ENCODE results near the gene C9orf57. TPM values are rescaled to one million over a fixed set of nuclear protein-coding genes. Genes with fewer than 3 reads are reported as not detected.
"Not testable (repeated sequence)": the region's sequence is repeated elsewhere in the genome, so short reads cannot be mapped to it uniquely, and the experiment has no call there.

The C9orf57 gene
- polyA plus RNA-seq, 1 donor (not counting 4 experiments of a cell fraction or from before 2014, with no cell fraction given) = not detected

DNA sequence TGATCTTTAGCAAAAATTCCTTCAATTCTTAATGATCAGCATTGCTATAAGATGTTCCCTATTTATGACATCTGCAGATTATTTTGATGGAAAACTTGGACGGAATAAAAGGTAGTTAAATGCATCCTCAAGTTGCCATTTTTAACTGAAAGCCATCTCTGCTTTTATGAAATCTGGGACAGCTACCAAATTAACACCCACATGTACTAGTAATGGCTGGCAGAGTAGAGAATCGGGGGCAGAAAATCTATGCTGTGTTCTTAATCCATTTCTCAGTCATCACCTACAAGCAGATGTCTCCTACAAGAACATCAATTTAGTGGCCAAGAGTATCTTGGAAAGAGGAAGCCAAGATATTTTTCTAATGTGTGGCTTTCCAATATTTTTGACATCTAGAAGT is 22.1 kb upstream of the C9orf57 start:
- Histone ChIP-seq H3K36me3 (ENCODE audit: control insufficient read depth in 2 of 2, extremely low read depth in 1 of 2, insufficient read depth in 2 of 2, low read length in 2 of 2) (no peaks in the 10 kb centered on the region), H3K4me3 (ENCODE audit: control insufficient read depth in 2 of 3, extremely low read depth in 1 of 3, insufficient read depth in 2 of 3, low read depth in 1 of 3, low read length in 3 of 3) (no peak overlapping the region)
- dilution Hi-C loops (cut with MboI; ENCODE audit: extremely low pct_ligation_motif_present, low sequenced_read_pairs) = no loop called here

DNA sequence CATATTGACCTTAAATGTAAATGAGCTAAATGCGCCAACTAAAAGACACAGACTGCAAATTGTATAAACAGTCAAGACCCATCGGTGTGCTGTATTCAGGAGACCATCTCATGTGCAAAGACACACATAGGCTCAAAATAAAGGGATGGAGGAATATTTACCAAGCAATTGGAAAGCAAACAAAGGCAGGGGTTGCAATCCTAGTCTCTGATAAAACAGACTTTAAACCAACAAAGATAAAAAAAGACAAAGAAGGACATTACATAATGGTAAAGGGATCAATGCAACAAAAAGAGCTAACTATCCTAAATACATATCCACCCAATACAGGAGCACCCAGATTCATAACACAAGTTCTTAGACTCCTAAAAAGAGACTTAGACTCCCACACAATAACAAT is 14.3 kb upstream of the C9orf57 start:
- H2AFZ ChIP-seq (ENCODE audit: control insufficient read depth, low read length); H4K20me1 ChIP-seq (ENCODE audit: control insufficient read depth, extremely low read depth, insufficient read depth, low read length); FAIRE-seq; H3K9me3 ChIP-seq (ENCODE audit: control insufficient read depth, low read depth, low read length); H3K9ac ChIP-seq (ENCODE audit: control insufficient read depth, extremely low read depth, insufficient read depth, low read length); H3K4me2 ChIP-seq (ENCODE audit: control insufficient read depth, extremely low read depth, insufficient read depth, low read depth, low read length); H3K27ac ChIP-seq (ENCODE audit: control insufficient read depth, insufficient read depth, low read length); H3K36me3 ChIP-seq (ENCODE audit: control insufficient read depth in 2 of 2, extremely low read depth in 1 of 2, insufficient read depth in 2 of 2, low read length in 2 of 2); H3K9me1 ChIP-seq (ENCODE audit: control insufficient read depth, extremely low read depth, insufficient read depth, low read length); H3K27me3 ChIP-seq (ENCODE audit: control insufficient read depth, extremely low read depth, insufficient read depth, low read length); DNase-seq (ENCODE audit: low read depth, low spot score); dilution Hi-C loops (cut with MboI; ENCODE audit: extremely low pct_ligation_motif_present, low sequenced_read_pairs); H3K4me3 ChIP-seq (ENCODE audit: control insufficient read depth in 2 of 3, extremely low read depth in 1 of 3, insufficient read depth in 2 of 3, low read depth in 1 of 3, low read length in 3 of 3); H3K79me2 ChIP-seq (ENCODE audit: control insufficient read depth, insufficient read depth, low read length); H3K4me1 ChIP-seq (ENCODE audit: control insufficient read depth, extremely low read depth, insufficient read depth, low read length): not testable (repeated sequence)

More for the DNA sequence above, 22.1 kb upstream of the C9orf57 start:
- H3K9me1 ChIP-seq (ENCODE audit: control insufficient read depth, extremely low read depth, insufficient read depth, low read length) = no peaks in the 10 kb centered on the region
- H3K4me2 ChIP-seq (ENCODE audit: control insufficient read depth, extremely low read depth, insufficient read depth, low read depth, low read length) = no peak overlapping the region
- no peaks in the 10 kb centered on the region for H4K20me1 ChIP-seq (ENCODE audit: control insufficient read depth, extremely low read depth, insufficient read depth, low read length)
- H3K9me3 ChIP-seq (ENCODE audit: control insufficient read depth, low read depth, low read length) = no peaks in the 10 kb centered on the region
- no peak for DNase-seq (ENCODE audit: low read depth, low spot score)
- no peak overlapping the region for H3K27ac ChIP-seq (ENCODE audit: control insufficient read depth, insufficient read depth, low read length)
- no peak overlapping the region for H2AFZ ChIP-seq (ENCODE audit: control insufficient read depth, low read length)
- TF ChIP-seq CTCF (optimal IDR thresholded peaks at IDR 0.05 in 1 of 3, IDR thresholded peaks at IDR 0.05 in 1 of 3, conservative IDR thresholded peaks at IDR 0.05 in 1 of 3; ENCODE audit: extremely low read depth in 1 of 3, insufficient read depth in 2 of 3, low read length in 3 of 3) = no peak
- TF ChIP-seq EZH2 (IDR thresholded peaks at IDR 0.05; ENCODE audit: low read length) = no peak
- no peak for FAIRE-seq
- H3K27me3 ChIP-seq (ENCODE audit: control insufficient read depth, extremely low read depth, insufficient read depth, low read length) = no peaks in the 10 kb centered on the region
- no peaks in the 10 kb centered on the region for H3K79me2 ChIP-seq (ENCODE audit: control insufficient read depth, insufficient read depth, low read length)
- no peaks in the 10 kb centered on the region for H3K4me1 ChIP-seq (ENCODE audit: control insufficient read depth, extremely low read depth, insufficient read depth, low read length)
- H3K9ac ChIP-seq (ENCODE audit: control insufficient read depth, extremely low read depth, insufficient read depth, low read length) = no peak overlapping the region

- Histone ChIP-seq H3K9me3 (ENCODE audit: control insufficient read depth, low read depth, low read length) (no peaks in the 10 kb centered on the region), H3K4me3 (ENCODE audit: control insufficient read depth in 2 of 3, extremely low read depth in 1 of 3, insufficient read depth in 2 of 3, low read depth in 1 of 3, low read length in 3 of 3) (no peak overlapping the region), H3K9ac (ENCODE audit: control insufficient read depth, extremely low read depth, insufficient read depth, low read length) (no peak overlapping the region), H2AFZ (ENCODE audit: control insufficient read depth, low read length) (no peak overlapping the region), H3K36me3 (ENCODE audit: control insufficient read depth in 2 of 2, extremely low read depth in 1 of 2, insufficient read depth in 2 of 2, low read length in 2 of 2) (no peaks in the 10 kb centered on the region), H3K27ac (ENCODE audit: control insufficient read depth, insufficient read depth, low read length) (no peak overlapping the region), H3K4me1 (ENCODE audit: control insufficient read depth, extremely low read depth, insufficient read depth, low read length) (no peaks in the 10 kb centered on the region), H4K20me1 (ENCODE audit: control insufficient read depth, extremely low read depth, insufficient read depth, low read length) (no peaks in the 10 kb centered on the region), H3K79me2 (ENCODE audit: control insufficient read depth, insufficient read depth, low read length) (no peaks in the 10 kb centered on the region), H3K9me1 (ENCODE audit: control insufficient read depth, extremely low read depth, insufficient read depth, low read length) (no peaks in the 10 kb centered on the region), H3K27me3 (ENCODE audit: control insufficient read depth, extremely low read depth, insufficient read depth, low read length) (peaks cover 3% of the 10 kb centered on the region), H3K4me2 (ENCODE audit: control insufficient read depth, extremely low read depth, insufficient read depth, low read depth, low read length) (no peak overlapping the region)
- no peak for DNase-seq (ENCODE audit: low read depth, low spot score)
- no peak for FAIRE-seq
- dilution Hi-C loops (cut with MboI; ENCODE audit: extremely low pct_ligation_motif_present, low sequenced_read_pairs) = no loop called here
- no peak for TF ChIP-seq EZH2 (IDR thresholded peaks at IDR 0.05; ENCODE audit: low read length)
- no peak for TF ChIP-seq CTCF (optimal IDR thresholded peaks at IDR 0.05 in 1 of 3, IDR thresholded peaks at IDR 0.05 in 1 of 3, conservative IDR thresholded peaks at IDR 0.05 in 1 of 3; ENCODE audit: extremely low read depth in 1 of 3, insufficient read depth in 2 of 3, low read length in 3 of 3)
These were observed 4.7 kb upstream of the C9orf57 start for GRCh38 chr9:72065076-72065475.
